NCI-H1694 treated with DMSO at 0.1 percent for 48 hours (cell line): ENCODE data around the gene NOTUM.

Experiments used
- DNase-seq: peaks from one replicate; lab custom pipeline; 2025; lab: John Stamatoyannopoulos, UW

Gene NOTUM

DNA sequence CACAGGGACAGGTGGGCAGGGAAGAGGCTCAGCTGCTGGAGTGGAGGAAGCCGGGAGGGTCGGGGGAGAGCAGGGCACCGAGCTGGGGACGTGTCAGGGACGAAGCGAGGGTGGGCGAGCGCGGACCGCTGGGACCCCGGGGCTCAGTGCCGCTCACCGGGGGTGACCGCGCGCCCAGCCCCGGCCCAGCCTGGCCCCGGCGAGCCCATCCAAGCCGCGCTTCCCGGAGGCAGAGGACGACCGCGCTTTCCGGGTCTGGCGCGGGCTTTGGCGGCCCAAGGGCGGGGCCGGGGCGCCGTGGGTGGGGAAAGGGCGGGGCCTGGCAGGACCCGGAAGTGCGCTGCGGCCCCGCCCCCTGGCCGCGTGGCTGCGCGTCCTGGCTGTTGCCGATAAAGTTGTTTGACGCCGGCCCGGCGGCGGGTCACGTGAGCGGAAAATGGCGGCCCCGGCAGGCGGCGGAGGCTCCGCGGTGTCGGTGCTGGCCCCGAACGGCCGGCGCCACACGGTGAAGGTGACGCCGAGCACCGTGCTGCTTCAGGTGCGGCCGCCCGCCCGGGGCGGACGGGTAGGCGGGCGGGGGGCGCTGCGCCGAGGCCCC, 16.3 kb upstream of the NOTUM start, which contains the start of gene ASPSCR1:
TSS of gene ASPSCR1 (plus strand) at position 419 of the 598 bp plus-strand sequence. CDS start at position 437, 18 bp downstream.
- DNase-seq, result peak; percentile 94

DNA sequence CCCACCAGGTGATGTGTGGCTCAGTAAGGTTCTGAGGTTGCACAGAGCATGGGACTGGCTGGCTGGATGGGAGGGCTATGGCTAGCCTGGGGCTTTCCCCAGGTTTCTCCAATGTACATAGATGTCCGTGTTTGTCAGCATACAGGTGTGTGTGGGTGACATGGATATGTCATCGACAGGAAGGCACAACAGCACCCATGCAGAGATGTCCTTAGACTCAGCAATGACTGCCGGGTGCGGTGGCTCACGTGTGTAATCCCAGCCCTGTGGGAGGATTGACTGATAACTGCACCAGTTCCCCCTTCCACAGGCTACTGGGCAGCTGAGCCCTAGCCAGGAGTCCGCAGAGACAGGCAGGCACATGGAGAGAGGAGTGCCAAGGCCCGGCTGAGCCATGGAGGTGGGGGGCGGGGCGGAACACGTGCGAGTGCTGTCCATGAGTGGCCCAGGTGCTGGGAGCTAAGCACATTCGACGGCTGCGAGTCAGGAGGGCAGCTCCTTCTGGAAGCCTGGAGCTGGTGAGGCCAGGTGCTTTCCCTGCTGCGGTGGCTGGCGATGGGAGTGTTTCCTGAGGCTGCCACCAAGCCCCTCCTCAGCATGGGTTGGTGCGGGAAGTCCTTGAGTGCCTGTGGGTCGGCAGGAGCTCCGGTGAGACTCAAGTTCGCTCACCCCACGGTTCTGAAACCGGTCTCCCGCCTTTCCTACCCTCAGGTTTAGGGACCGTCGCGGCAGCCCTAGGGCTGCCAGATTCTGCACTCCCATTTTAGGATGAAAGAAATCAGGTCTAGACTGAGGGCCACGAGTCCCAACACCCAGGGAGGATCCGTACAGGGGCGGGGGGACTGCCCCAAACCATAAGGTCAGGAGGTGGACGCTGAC, 15.6 kb upstream of the NOTUM start:
- DNase-seq, result peak; percentile 58

DNA sequence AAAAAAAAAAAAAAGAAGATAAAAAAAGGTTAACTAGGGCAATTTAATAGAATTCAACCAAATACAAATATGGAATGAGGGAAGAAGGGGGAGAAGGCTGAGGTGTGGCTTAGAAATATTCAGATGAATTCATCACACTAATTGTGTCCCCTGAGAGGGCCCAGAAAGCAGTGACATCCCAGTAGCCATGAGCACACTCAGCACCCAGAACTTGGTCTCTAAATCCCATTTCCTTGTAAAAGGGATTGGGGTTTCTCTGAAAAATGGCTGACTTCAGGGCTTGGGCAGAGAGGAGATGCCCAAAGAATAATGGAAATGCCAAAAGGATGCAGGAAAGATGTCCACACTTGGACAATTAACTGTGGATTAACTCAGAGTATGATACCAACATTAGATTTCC, 12.4 kb upstream of the NOTUM start:
- no peak for DNase-seq

- DNase-seq, result no peak
Observed at GRCh38 chr17:81968850-81969812, 8.1 kb upstream of the NOTUM start.

- DNase-seq, result no peak
Observed at GRCh38 chr17:81968396-81968745, 7.4 kb upstream of the NOTUM start.

GRCh38 chr17:81967533-81968395, 6.8 kb upstream of the NOTUM start:
- DNase-seq, result peak; percentile 76

DNA sequence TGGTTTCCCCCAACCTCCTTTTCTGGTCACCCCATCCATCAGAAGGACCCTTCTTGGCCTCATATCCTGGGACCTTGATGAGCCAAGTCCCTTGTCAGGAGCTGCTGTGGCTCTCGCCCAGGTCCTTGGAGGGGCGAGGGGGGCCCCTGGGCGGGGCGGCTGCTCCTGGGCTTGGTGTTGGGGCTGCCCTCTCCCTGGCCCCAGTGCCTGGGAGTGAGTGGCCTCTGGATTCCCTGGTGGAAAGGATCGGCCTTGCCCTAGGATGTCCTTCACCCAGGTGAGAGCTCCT, 6.2 kb upstream of the NOTUM start:
- no peak for DNase-seq

GRCh38 chr17:81966343-81967243, 5.6 kb upstream of the NOTUM start:
- DNase-seq, result peak; percentile 20

DNA sequence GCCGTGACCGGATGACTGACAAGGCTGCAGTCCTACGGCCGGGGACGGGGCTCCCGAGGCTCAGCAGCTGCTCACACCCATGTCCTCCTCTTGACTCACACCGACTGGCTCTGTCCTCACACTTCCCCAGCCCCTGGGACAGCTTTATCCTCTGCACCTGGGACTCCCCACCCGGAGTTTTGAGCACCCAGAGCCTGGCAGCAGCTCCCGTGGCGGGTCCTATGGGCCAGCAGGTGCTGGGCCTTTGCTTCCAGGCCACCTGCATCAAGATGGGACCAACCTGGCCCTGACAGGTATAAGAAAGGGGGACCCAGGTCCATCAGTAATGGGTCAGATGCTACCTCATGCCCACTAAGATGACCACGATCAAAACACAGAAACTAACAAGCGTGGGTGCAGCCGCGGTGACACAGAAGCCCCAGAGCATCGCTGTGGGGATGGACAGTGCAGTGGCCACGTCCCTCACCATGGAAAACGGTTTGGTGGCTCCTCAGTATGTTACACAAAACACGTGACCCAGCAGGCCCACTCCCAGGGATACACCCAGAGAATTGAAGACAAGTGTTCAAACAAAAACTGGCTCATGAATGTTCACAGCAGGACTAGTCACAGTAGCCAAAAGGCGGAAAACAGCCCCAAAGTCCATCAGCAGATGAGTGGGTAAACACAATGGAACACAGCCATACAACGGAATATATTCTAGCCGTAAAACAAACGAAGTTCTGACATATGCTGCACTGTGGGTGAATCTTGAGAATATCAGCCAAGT, 3.3 kb upstream of the NOTUM start:
- DNase-seq, result no peak

DNA sequence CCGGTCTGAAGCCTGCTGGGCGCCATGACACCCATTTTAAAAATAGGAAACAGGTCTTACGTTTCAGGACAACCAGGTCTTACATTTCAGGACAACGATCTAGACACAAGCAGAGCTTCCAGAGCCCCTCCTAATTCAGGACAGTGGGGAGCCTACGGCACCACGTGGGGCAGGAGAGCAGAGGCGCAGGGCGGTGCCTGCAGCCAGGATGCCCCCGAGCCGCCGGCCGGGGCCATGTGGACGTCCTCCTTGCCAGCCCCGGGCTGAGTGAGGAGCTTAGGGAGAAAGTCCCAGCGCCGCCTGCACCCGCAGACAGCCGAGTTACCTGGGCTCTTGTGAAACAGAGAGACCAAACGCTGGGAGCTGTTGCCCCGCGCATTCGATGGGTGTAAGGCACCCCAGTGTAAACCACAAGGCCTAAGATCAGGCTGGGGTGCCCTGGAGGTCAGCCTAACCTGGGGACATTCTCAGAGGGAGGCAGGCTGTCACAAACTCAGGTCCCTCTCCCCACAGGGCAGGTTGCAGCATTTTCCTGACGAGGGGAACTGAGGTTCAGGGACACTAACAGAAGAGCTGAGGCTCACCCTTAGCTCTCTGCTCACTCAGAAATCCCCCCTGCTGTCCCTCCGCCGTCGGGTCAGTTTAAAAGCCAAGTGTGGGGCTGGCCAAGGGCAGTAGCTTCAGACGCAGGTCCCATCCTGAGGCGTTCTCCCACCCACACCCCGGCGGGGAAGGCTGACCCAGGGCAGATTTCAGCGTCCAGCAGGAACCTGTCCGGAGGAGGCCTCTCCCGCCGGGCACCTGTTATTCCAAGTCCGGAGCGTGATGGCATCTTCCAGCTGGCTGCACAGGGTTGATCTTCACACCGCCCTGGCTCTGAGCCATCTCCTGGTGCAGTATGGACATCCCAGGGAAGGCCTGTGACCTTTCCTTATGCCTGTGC, 1.8 kb upstream of the NOTUM start:
- DNase-seq, result no peak

DNA sequence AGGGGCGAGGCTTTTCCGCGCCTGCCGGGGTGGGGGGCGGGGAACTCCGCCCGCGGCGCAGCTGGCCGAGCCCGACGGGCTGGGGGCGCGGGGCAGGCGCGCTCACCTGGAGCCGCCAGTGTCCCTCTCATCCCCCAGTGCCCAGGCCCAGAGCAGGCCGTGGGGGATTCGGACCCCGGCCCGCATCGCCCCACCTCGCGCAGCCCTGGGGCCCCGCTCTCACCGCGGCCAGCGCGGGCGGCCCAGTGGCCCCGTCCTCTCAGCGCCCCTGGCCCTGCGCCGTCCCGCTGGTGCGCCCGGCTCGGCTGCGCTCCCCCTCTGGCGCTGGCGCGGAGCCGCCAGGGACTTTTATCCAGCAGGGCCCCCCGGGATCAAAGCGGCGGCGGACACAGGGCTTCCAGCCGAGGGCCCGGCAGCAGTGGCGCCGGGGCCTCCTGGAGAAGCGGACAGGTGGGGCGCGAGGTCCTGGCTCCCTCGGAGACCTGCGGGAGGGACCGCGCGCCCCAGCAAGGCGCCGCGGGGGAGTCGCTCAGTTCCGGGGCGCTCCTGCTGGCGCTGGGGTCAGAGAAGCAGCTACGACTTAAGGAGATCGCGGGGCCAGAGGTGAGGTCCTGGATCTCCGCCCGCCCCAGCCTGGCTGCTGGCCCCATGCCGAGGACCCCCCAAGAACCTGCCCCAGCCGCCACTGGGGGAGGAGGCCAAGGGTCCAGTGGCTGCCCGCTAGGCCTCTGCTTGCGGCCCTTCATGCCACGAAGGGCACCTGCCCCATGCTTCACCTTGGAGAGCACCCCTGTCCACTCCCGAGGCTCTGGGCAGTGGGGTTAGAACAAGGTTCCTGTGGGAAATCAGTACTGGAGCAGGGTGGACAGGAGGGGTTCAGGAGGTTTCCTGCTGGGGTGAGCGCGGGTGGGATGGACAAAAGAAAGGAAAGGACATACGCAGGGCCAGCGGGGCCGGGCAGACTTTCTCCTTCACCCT, 823 bp upstream of the NOTUM start:
- no peak for DNase-seq

- DNase-seq, result no peak
Observed at GRCh38 chr17:81960130-81960958, 643 bp downstream of the NOTUM start.

GRCh38 chr17:81959362-81960129, 1.4 kb downstream of the NOTUM start:
- peak; percentile 28 for DNase-seq

DNA sequence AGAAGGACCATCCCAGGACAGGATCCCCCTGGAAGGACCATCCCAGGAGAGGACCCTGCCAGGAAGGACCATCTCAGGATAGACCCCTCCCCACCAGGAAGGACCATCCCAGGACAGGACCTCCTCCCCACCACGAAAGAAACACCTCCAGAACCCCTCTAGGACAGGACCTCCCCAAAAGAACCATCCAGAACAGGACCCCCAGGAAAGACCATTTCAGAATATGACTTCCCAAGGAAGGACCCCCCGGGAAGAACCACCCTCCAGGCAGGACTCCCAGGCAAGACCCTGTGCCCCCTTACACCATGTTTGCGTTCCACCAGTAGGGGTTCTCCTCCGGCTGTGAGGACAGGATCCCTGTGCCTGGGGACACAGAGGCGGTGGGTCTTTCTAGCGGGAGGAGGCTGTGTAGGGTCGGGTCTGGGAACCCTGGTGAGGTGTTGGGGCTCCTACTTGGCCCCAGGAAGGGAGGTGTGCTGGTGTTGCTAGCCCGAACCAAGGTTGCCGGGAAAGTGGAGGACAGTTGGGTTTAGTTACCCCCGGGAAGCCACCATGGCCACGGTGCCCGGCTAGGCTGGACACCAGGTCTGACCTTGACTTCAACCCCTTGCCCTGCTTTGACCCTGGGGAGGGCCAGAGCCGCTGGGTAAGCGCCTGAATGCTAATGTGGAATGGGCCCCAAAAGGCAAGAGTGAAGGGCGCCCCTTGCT, 2.2 kb downstream of the NOTUM start:
- DNase-seq, result no peak
